ENCODE measurements around the gene MCF2L2. TPM values are rescaled to one million over a fixed set of nuclear protein-coding genes. Genes with fewer than 3 reads are reported as not detected.

MCF2L2 gene
- polyA plus RNA-seq, 1 donor from 2014 or later: 9.3 TPM

DNA sequence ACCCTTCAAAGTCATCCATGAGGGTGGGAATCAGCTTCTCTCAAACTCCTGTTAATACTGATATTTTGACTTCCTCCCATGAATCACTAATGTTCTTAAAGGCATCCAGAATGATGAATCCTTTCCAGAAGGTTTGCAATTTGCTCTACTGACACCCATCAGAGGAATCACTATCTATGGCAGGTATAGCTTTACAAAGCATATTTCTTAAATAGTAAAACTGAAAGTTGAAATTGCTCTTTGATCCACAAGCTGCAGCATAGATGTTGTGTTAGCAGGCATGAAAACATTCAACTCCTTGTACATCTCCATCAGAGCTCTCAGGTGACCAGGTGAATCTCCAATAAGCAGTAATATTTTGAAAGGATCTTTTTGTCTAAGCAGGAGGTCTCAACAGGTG, 109.0 kb downstream of the MCF2L2 start:
- no peaks in the 10 kb centered on the region for H3K9me2 ChIP-seq (ENCODE audit: insufficient read depth, low read length)
- TF ChIP-seq, protein P1, sequence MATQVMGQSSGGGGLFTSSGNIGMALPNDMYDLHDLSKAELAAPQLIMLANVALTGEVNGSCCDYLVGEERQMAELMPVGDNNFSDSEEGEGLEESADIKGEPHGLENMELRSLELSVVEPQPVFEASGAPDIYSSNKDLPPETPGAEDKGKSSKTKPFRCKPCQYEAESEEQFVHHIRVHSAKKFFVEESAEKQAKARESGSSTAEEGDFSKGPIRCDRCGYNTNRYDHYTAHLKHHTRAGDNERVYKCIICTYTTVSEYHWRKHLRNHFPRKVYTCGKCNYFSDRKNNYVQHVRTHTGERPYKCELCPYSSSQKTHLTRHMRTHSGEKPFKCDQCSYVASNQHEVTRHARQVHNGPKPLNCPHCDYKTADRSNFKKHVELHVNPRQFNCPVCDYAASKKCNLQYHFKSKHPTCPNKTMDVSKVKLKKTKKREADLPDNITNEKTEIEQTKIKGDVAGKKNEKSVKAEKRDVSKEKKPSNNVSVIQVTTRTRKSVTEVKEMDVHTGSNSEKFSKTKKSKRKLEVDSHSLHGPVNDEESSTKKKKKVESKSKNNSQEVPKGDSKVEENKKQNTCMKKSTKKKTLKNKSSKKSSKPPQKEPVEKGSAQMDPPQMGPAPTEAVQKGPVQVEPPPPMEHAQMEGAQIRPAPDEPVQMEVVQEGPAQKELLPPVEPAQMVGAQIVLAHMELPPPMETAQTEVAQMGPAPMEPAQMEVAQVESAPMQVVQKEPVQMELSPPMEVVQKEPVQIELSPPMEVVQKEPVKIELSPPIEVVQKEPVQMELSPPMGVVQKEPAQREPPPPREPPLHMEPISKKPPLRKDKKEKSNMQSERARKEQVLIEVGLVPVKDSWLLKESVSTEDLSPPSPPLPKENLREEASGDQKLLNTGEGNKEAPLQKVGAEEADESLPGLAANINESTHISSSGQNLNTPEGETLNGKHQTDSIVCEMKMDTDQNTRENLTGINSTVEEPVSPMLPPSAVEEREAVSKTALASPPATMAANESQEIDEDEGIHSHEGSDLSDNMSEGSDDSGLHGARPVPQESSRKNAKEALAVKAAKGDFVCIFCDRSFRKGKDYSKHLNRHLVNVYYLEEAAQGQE (IDR thresholded peaks at IDR 0.05; ENCODE audit: borderline replicate concordance): no peak
- TF ChIP-seq POLR2AphosphoS5 (IDR thresholded peaks at IDR 0.05) (no peak), RAD21 (conservative IDR thresholded peaks at IDR 0.05) (no peak), EZH2 (IDR thresholded peaks at IDR 0.05; ENCODE audit: borderline replicate concordance, insufficient read depth, low read length, poor library complexity, severe bottlenecking) (no peak), EP300 (conservative IDR thresholded peaks at IDR 0.05; ENCODE audit: poor library complexity, severe bottlenecking) (no peak), SMC3 (conservative IDR thresholded peaks at IDR 0.05; ENCODE audit: poor library complexity) (no peak), TAF1 (IDR thresholded peaks at IDR 0.05; ENCODE audit: low read depth) (no peak), MXI1 (conservative IDR thresholded peaks at IDR 0.05; ENCODE audit: poor library complexity, severe bottlenecking) (no peak)
- TF ChIP-seq, protein P2, sequence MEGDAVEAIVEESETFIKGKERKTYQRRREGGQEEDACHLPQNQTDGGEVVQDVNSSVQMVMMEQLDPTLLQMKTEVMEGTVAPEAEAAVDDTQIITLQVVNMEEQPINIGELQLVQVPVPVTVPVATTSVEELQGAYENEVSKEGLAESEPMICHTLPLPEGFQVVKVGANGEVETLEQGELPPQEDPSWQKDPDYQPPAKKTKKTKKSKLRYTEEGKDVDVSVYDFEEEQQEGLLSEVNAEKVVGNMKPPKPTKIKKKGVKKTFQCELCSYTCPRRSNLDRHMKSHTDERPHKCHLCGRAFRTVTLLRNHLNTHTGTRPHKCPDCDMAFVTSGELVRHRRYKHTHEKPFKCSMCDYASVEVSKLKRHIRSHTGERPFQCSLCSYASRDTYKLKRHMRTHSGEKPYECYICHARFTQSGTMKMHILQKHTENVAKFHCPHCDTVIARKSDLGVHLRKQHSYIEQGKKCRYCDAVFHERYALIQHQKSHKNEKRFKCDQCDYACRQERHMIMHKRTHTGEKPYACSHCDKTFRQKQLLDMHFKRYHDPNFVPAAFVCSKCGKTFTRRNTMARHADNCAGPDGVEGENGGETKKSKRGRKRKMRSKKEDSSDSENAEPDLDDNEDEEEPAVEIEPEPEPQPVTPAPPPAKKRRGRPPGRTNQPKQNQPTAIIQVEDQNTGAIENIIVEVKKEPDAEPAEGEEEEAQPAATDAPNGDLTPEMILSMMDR (IDR thresholded peaks at IDR 0.05; ENCODE audit: poor library complexity, severe bottlenecking): no peak
- no peak overlapping the region for H3K27ac ChIP-seq (ENCODE audit: low read length)
- H4K20me1 ChIP-seq (ENCODE audit: insufficient read depth): no peaks in the 10 kb centered on the region
- H3K4me2 ChIP-seq (ENCODE audit: low read length): no peak overlapping the region
- no peaks in the 10 kb centered on the region for H3K79me2 ChIP-seq (replicated peaks; ENCODE audit: insufficient read depth, low read length)
- no peaks in the 10 kb centered on the region for H3F3A ChIP-seq (ENCODE audit: insufficient read depth, low read length, poor library complexity, severe bottlenecking)
- peaks cover 3% of the 10 kb centered on the region for H3K36me3 ChIP-seq (ENCODE audit: insufficient read depth, low read length)
- H2AFZ ChIP-seq (ENCODE audit: low read depth, low read length): no peak overlapping the region
- H3K9ac ChIP-seq (ENCODE audit: low read length): no peak overlapping the region
- H3K27me3 ChIP-seq (ENCODE audit: insufficient read depth, low read depth, low read length): no peaks in the 10 kb centered on the region
- no peaks in the 10 kb centered on the region for H3K9me3 ChIP-seq (ENCODE audit: low read length)
- H3K4me3 ChIP-seq (ENCODE audit: low read length): no peak overlapping the region

DNA sequence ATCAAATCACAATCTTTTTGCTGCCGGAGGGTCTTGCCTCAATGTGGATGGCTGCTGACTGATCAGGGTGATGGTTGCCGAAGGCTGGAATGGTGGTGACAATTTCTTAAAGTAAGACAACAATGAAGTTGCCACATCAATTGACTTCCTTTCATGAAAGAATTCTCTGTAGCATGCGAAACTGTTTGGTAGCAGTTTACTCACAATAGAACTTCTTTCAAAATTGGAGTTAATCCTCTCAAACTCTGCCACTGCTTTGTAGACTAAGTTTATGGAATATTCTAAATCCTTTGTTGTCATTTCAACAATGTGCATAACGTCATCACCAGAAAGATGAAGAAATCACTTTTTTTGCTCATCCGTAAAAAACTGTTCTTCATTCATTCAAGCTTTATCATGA, 109.5 kb downstream of the MCF2L2 start:
- H3K9me3 ChIP-seq (ENCODE audit: low read length): no peaks in the 10 kb centered on the region
- H3K27me3 ChIP-seq (ENCODE audit: insufficient read depth, low read depth, low read length): no peaks in the 10 kb centered on the region
- H3K9me2 ChIP-seq (ENCODE audit: insufficient read depth, low read length): no peaks in the 10 kb centered on the region
- TF ChIP-seq TAF1 (IDR thresholded peaks at IDR 0.05; ENCODE audit: low read depth) (no peak), RAD21 (conservative IDR thresholded peaks at IDR 0.05) (no peak), SMC3 (conservative IDR thresholded peaks at IDR 0.05; ENCODE audit: poor library complexity) (no peak), EP300 (conservative IDR thresholded peaks at IDR 0.05; ENCODE audit: poor library complexity, severe bottlenecking) (no peak), EZH2 (IDR thresholded peaks at IDR 0.05; ENCODE audit: borderline replicate concordance, insufficient read depth, low read length, poor library complexity, severe bottlenecking) (no peak), POLR2AphosphoS5 (IDR thresholded peaks at IDR 0.05) (no peak), MXI1 (conservative IDR thresholded peaks at IDR 0.05; ENCODE audit: poor library complexity, severe bottlenecking) (no peak)
- TF ChIP-seq, protein P1 (IDR thresholded peaks at IDR 0.05; ENCODE audit: borderline replicate concordance): no peak
- TF ChIP-seq, protein P2 (IDR thresholded peaks at IDR 0.05; ENCODE audit: poor library complexity, severe bottlenecking): no peak
- H3K79me2 ChIP-seq (replicated peaks; ENCODE audit: insufficient read depth, low read length): no peaks in the 10 kb centered on the region
- no peak overlapping the region for H3K9ac ChIP-seq (ENCODE audit: low read length)
- H3K27ac ChIP-seq (ENCODE audit: low read length): no peak overlapping the region
- peaks cover 3% of the 10 kb centered on the region for H3K36me3 ChIP-seq (ENCODE audit: insufficient read depth, low read length)
- no peak overlapping the region for H3K4me2 ChIP-seq (ENCODE audit: low read length)
- H2AFZ ChIP-seq (ENCODE audit: low read depth, low read length): no peak overlapping the region
- no peaks in the 10 kb centered on the region for H4K20me1 ChIP-seq (ENCODE audit: insufficient read depth)
- H3F3A ChIP-seq (ENCODE audit: insufficient read depth, low read length, poor library complexity, severe bottlenecking): no peaks in the 10 kb centered on the region
- no peak overlapping the region for H3K4me3 ChIP-seq (ENCODE audit: low read length)
